Upper lobe of left lung (tissue), 4 donors: Measurements from ENCODE around the gene ACTRT2.

ENCODE experiments used
- EP300 ChIP-seq, 4 donors: sonication (generic); formaldehyde crosslinking; IDR thresholded peaks; one replicate each; pipeline ENCODE4 v1.5.1; 2017; ENCODE audit warnings: antibody characterized with exemption in 4 of 4, control low read depth in 2 of 4
- TF ChIP-seq, protein P1 (sequence below), 6 experiments: fragments of 450-650 bp in 4 of 6; fragments of 200-600 bp in 2 of 6; sonication (generic) in 2 of 6; IDR thresholded peaks; one replicate each; pipeline ENCODE4 v1.5.1; 2016 to 2019; ENCODE audit warnings: antibody characterized with exemption in 6 of 6

- TF ChIP-seq, protein P1, sequence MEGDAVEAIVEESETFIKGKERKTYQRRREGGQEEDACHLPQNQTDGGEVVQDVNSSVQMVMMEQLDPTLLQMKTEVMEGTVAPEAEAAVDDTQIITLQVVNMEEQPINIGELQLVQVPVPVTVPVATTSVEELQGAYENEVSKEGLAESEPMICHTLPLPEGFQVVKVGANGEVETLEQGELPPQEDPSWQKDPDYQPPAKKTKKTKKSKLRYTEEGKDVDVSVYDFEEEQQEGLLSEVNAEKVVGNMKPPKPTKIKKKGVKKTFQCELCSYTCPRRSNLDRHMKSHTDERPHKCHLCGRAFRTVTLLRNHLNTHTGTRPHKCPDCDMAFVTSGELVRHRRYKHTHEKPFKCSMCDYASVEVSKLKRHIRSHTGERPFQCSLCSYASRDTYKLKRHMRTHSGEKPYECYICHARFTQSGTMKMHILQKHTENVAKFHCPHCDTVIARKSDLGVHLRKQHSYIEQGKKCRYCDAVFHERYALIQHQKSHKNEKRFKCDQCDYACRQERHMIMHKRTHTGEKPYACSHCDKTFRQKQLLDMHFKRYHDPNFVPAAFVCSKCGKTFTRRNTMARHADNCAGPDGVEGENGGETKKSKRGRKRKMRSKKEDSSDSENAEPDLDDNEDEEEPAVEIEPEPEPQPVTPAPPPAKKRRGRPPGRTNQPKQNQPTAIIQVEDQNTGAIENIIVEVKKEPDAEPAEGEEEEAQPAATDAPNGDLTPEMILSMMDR (IDR thresholded peaks at IDR 0.05) = peak in 5 of 6 experiments; percentile 39 to 94 (median 68)
- no peak for TF ChIP-seq EP300 (IDR thresholded peaks at IDR 0.05)
Measured at GRCh38 chr1:3012456-3013291, 8.6 kb upstream of the ACTRT2 start.
